GM19455 (cell line): ENCODE measurements around the gene QPRT.
"Not testable (repeated sequence)": the region's sequence is repeated elsewhere in the genome, so short reads cannot be mapped to it uniquely, and the experiment has no call there.

Source experiments
- ATAC-seq: cut with Tn5 transposase; IDR thresholded peaks from one replicate; pipeline ENCODE4 v1.9.1; 2021; ENCODE audit not compliant: unreplicated experiment

Gene QPRT

DNA sequence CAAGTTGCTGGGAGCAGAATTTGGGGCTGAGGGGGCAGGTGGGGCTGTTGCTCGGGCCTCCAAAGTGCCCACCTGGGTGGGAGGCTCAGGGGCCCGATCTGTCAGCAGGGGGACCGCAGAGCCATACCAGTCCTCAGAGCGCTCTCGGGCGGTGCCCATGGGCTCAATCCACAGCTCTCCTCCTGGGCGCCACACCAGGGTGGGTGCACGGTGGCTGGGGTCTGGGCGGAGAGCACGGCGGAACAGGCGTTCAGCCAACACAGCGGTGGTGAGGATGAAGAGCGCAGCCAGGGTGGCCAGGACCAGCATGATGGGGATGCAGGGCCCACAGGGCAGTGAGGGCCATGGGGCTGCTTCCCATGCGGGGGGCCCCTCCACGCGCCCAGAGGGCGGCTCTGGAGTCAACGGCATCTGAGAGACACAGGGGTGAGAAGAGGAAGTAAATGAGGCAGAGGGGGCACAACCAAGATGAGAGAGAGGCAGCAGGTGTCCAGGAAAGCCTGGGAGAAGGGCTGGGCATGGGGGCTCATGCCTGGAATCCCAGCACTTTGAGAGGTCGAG, 65.6 kb downstream of the QPRT start:
- ATAC-seq: no peak

DNA sequence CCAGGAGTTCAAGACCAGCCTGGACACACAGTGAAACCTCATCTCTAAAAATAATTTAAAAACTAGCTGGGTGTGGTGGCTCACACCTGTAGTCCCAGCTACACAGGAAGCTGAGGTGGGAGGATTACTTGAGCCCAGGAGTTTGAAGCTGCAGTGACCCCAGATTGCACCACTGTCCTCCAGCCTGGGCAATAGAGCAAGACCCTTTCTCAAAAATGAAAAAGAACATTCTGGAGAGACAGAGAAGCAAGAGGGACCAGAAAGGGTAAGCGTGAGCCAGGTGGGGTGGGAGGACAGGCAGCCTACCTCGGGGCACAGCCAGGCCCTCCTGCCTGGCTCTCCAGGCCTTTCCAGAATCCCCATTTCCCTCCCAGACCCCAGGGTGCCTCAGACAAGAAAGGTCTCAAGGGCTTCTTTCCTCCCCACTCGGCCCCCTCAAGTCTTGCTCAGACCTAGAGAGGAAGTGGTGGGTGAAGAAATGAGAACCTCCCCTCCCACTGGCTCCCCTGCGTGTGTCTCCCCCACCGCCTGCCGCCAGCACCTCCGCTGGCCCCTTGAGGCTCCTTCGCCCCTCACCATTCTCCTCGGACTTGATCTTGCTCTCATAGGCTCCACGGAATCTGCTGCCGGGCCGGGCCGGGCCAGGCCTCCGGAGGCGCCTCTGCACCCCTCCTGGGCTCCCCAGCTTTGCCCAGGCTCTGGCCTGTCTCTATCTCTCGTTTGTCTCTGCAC, 66.3 kb downstream of the QPRT start:
- no peak for ATAC-seq

GRCh38 chr16:29745853-29746345, 66.9 kb downstream of the QPRT start, which contains the start of gene C16orf54:
Gene C16orf54 (minus strand): TSS chr16:29745990. CDS start chr16:29744951, 1,039 bp downstream.
- ATAC-seq: no peak

GRCh38 chr16:29746518-29746917, 67.5 kb downstream of the QPRT start:
- ATAC-seq: not testable (repeated sequence)
